ENCODE measurements around the gene CCDC73.
"Not testable (repeated sequence)": the region's sequence is repeated elsewhere in the genome, so short reads cannot be mapped to it uniquely, and the experiment has no call there.

The CCDC73 gene

GRCh38 chr11:32786811-32787210 is 7.7 kb downstream of the CCDC73 start:
- no peak overlapping the region for H3K27ac ChIP-seq (ENCODE audit: low read depth, low read length)
- no peak for TF ChIP-seq EZH2phosphoT487 (IDR thresholded peaks at IDR 0.05; ENCODE audit: borderline replicate concordance, low read length)
- no peak for TF ChIP-seq CTCF (IDR thresholded peaks at IDR 0.05; ENCODE audit: low read depth, low read length, poor library complexity, severe bottlenecking)
- no peaks in the 10 kb centered on the region for H3K27me3 ChIP-seq (ENCODE audit: control insufficient read depth, low read length)
- no peaks in the 10 kb centered on the region for H3K9me3 ChIP-seq (ENCODE audit: control insufficient read depth, insufficient read depth, low read length)
- H3K4me2 ChIP-seq (ENCODE audit: low read length) = no peak overlapping the region
- H3K4me3 ChIP-seq (ENCODE audit: low read length) = no peak overlapping the region
- H3K79me2 ChIP-seq (ENCODE audit: control insufficient read depth, low read length) = no peaks in the 10 kb centered on the region
- no peaks in the 10 kb centered on the region for H3K36me3 ChIP-seq (ENCODE audit: control insufficient read depth, low read length)
- no peaks in the 10 kb centered on the region for H3K9me2 ChIP-seq (replicated peaks; ENCODE audit: control insufficient read depth, low read length)
- no peaks in the 10 kb centered on the region for H4K20me1 ChIP-seq (ENCODE audit: control insufficient read depth, insufficient read depth, low read depth, low read length)
- 0 out of 2 replicates have a peak, but pooled peaks cover 2% of the 10 kb centered on the region for H3F3A ChIP-seq (ENCODE audit: control insufficient read depth, insufficient read depth)
- peaks cover 45% of the 10 kb centered on the region for H3K4me1 ChIP-seq (ENCODE audit: control insufficient read depth, low read length)

GRCh38 chr11:32785262-32785661 is 9.2 kb downstream of the CCDC73 start:
- H3K27me3 ChIP-seq (ENCODE audit: control insufficient read depth, low read length) = no peaks in the 10 kb centered on the region
- H3K9me2 ChIP-seq (replicated peaks; ENCODE audit: control insufficient read depth, low read length) = no peaks in the 10 kb centered on the region
- H3K4me3 ChIP-seq (ENCODE audit: low read length) = peak overlapping the region; percentile 51
- H4K20me1 ChIP-seq (ENCODE audit: control insufficient read depth, insufficient read depth, low read depth, low read length) = no peaks in the 10 kb centered on the region
- no peak for TF ChIP-seq CTCF (IDR thresholded peaks at IDR 0.05; ENCODE audit: low read depth, low read length, poor library complexity, severe bottlenecking)
- peak overlapping the region; percentile 52 for H3K4me2 ChIP-seq (ENCODE audit: low read length)
- H3K27ac ChIP-seq (ENCODE audit: low read depth, low read length) = peak overlapping the region; percentile 48
- H3K4me1 ChIP-seq (ENCODE audit: control insufficient read depth, low read length) = peaks cover 54% of the 10 kb centered on the region
- H3K9me3 ChIP-seq (ENCODE audit: control insufficient read depth, insufficient read depth, low read length) = no peaks in the 10 kb centered on the region
- H3K36me3 ChIP-seq (ENCODE audit: control insufficient read depth, low read length) = no peaks in the 10 kb centered on the region
- no peaks in the 10 kb centered on the region for H3F3A ChIP-seq (ENCODE audit: control insufficient read depth, insufficient read depth)
- no peaks in the 10 kb centered on the region for H3K79me2 ChIP-seq (ENCODE audit: control insufficient read depth, low read length)

- H3K9me3 ChIP-seq (ENCODE audit: control insufficient read depth, insufficient read depth, low read length) = no peaks in the 10 kb centered on the region
- no peaks in the 10 kb centered on the region for H4K20me1 ChIP-seq (ENCODE audit: control insufficient read depth, insufficient read depth, low read depth, low read length)
- no peaks in the 10 kb centered on the region for H3K9me2 ChIP-seq (replicated peaks; ENCODE audit: control insufficient read depth, low read length)
- H3K4me1 ChIP-seq (ENCODE audit: control insufficient read depth, low read length) = peaks cover 73% of the 10 kb centered on the region
- H3K4me2 ChIP-seq (ENCODE audit: low read length) = no peak overlapping the region
- no peaks in the 10 kb centered on the region for H3F3A ChIP-seq (ENCODE audit: control insufficient read depth, insufficient read depth)
- no peaks in the 10 kb centered on the region for H3K79me2 ChIP-seq (ENCODE audit: control insufficient read depth, low read length)
- no peaks in the 10 kb centered on the region for H3K27me3 ChIP-seq (ENCODE audit: control insufficient read depth, low read length)
- H3K4me3 ChIP-seq (ENCODE audit: low read length) = no peak overlapping the region
- H3K36me3 ChIP-seq (ENCODE audit: control insufficient read depth, low read length) = no peaks in the 10 kb centered on the region
- TF ChIP-seq CTCF (IDR thresholded peaks at IDR 0.05; ENCODE audit: low read depth, low read length, poor library complexity, severe bottlenecking) (no peak), EZH2phosphoT487 (IDR thresholded peaks at IDR 0.05; ENCODE audit: borderline replicate concordance, low read length) (no peak)
- no peak overlapping the region for H3K27ac ChIP-seq (ENCODE audit: low read depth, low read length)
Observed at GRCh38 chr11:32781721-32782120, 12.7 kb downstream of the CCDC73 start.

GRCh38 chr11:32780839-32781238 is 13.6 kb downstream of the CCDC73 start:
- not testable (repeated sequence) for H3K27me3 ChIP-seq (ENCODE audit: control insufficient read depth, low read length); H3K36me3 ChIP-seq (ENCODE audit: control insufficient read depth, low read length); H3K9me2 ChIP-seq (replicated peaks; ENCODE audit: control insufficient read depth, low read length); H3K9me3 ChIP-seq (ENCODE audit: control insufficient read depth, insufficient read depth, low read length); H3F3A ChIP-seq (ENCODE audit: control insufficient read depth, insufficient read depth); H3K27ac ChIP-seq (ENCODE audit: low read depth, low read length); H3K79me2 ChIP-seq (ENCODE audit: control insufficient read depth, low read length); H3K4me3 ChIP-seq (ENCODE audit: low read length); H4K20me1 ChIP-seq (ENCODE audit: control insufficient read depth, insufficient read depth, low read depth, low read length); H3K4me2 ChIP-seq (ENCODE audit: low read length)
- H3K4me1 ChIP-seq (ENCODE audit: control insufficient read depth, low read length) = peaks cover 76% of the 10 kb centered on the region
